ENCODE results near the gene TEX36. TPM values are rescaled to one million over a fixed set of nuclear protein-coding genes. Genes with fewer than 3 reads are reported as not detected.

Gene TEX36
- polyA plus RNA-seq, 1 of the 3 experiments (the other 2 are of a cell fraction), result not detected

- no peaks in the 10 kb centered on the region for H3K79me2 ChIP-seq (ENCODE audit: insufficient read depth)
- WGBS (ENCODE audit: low lambda C conversion rate), result 48% methylated on average over 5 of the region's 5 CpGs
- CTCF ChIA-PET, result no interaction called here
These were observed 1.6 kb upstream of the TEX36 start for GRCh38 chr10:125684581-125684980.

DNA sequence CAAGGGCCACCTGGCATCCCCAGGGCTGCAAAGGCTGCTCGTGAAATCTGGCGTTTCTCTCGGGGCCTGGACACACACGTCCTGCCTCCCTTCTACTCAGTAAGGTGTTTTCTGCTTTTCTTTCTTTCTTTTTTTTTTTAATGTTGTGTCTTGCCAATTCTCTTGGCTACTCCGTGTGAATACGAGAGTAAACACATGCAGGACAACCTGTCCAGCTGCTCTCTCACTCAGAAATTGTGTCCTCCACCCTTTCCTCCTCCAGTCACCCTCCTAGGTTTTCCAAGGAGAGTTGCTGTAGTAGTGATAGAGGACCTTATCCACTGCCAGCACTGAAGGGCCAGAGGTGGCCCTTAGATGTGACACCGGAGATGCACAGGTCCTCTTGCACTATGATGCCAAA, 858 bp upstream of the TEX36 start:
- H2AFZ ChIP-seq (ENCODE audit: low read depth), result no peak overlapping the region
- H3F3A ChIP-seq (replicated peaks; ENCODE audit: insufficient read depth), result no peaks in the 10 kb centered on the region
- no peaks in the 10 kb centered on the region for H4K20me1 ChIP-seq (ENCODE audit: insufficient read depth)
- H3K27me3 ChIP-seq (ENCODE audit: insufficient read depth), result no peaks in the 10 kb centered on the region
- no peaks in the 10 kb centered on the region for H3K36me3 ChIP-seq (replicated peaks in 1 of 2; ENCODE audit: control insufficient read depth in 1 of 2, insufficient read depth in 2 of 2, low read length in 1 of 2)
- H3K79me2 ChIP-seq (ENCODE audit: insufficient read depth), result no peaks in the 10 kb centered on the region
- WGBS (ENCODE audit: low lambda C conversion rate), result 28% methylated on average over 7 of the region's 7 CpGs
- H3K27ac ChIP-seq (ENCODE audit: low read depth in 2 of 2, low read length in 1 of 2), result no peak overlapping the region
- no peak overlapping the region for H3K9ac ChIP-seq
- ChIA-PET CTCF (no interaction called here), POLR2A (no interaction called here)
- no peaks in the 10 kb centered on the region for H3K9me2 ChIP-seq
- no peak overlapping the region for H3K4me3 ChIP-seq (ENCODE audit: low read depth in 2 of 2, low read length in 1 of 2)
- no peaks in the 10 kb centered on the region for H3K9me3 ChIP-seq
- no peak overlapping the region for H3K4me2 ChIP-seq
- TF ChIP-seq EP300 (IDR thresholded peaks at IDR 0.05; ENCODE audit: borderline replicate concordance in 1 of 2, low read depth in 1 of 2, low read length in 1 of 2) (no peak), RCOR1 (IDR thresholded peaks at IDR 0.05; ENCODE audit: low read length) (no peak), IRF3 (IDR thresholded peaks at IDR 0.05; ENCODE audit: low read depth, low read length) (no peak), MEF2A (IDR thresholded peaks at IDR 0.05; ENCODE audit: borderline replicate concordance, low read depth) (no peak), MAX (IDR thresholded peaks at IDR 0.05; ENCODE audit: low read depth) (no peak), MXI1 (IDR thresholded peaks at IDR 0.05; ENCODE audit: low read depth, low read length) (no peak), RFX5 (IDR thresholded peaks at IDR 0.05; ENCODE audit: low read length) (no peak), RXRA (IDR thresholded peaks at IDR 0.05; ENCODE audit: borderline replicate concordance, low read depth) (no peak), NFIC (IDR thresholded peaks at IDR 0.05; ENCODE audit: borderline replicate concordance) (no peak), YY1 (IDR thresholded peaks at IDR 0.05; ENCODE audit: low read depth) (no peak), FOXJ3 (CRISPR knock-in tag; IDR thresholded peaks at IDR 0.05) (no peak), TAF1 (IDR thresholded peaks at IDR 0.05; ENCODE audit: borderline replicate concordance, low read depth, low read length) (no peak), TEAD4 (IDR thresholded peaks at IDR 0.05; ENCODE audit: borderline replicate concordance, insufficient read depth) (no peak), USF2 (IDR thresholded peaks at IDR 0.05; ENCODE audit: borderline replicate concordance, low read depth, low read length) (no peak), TCF12 (IDR thresholded peaks at IDR 0.05) (no peak), POLR2AphosphoS5 (IDR thresholded peaks at IDR 0.05; ENCODE audit: low read depth, low read length) (no peak), NRF1 (IDR thresholded peaks at IDR 0.05; ENCODE audit: low read depth, low read length) (no peak)
- TF ChIP-seq, protein P1, sequence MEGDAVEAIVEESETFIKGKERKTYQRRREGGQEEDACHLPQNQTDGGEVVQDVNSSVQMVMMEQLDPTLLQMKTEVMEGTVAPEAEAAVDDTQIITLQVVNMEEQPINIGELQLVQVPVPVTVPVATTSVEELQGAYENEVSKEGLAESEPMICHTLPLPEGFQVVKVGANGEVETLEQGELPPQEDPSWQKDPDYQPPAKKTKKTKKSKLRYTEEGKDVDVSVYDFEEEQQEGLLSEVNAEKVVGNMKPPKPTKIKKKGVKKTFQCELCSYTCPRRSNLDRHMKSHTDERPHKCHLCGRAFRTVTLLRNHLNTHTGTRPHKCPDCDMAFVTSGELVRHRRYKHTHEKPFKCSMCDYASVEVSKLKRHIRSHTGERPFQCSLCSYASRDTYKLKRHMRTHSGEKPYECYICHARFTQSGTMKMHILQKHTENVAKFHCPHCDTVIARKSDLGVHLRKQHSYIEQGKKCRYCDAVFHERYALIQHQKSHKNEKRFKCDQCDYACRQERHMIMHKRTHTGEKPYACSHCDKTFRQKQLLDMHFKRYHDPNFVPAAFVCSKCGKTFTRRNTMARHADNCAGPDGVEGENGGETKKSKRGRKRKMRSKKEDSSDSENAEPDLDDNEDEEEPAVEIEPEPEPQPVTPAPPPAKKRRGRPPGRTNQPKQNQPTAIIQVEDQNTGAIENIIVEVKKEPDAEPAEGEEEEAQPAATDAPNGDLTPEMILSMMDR (IDR thresholded peaks at IDR 0.05), result no peak
- DNase-seq, result no peak
- no peaks in the 10 kb centered on the region; a peak in 1 of 4 replicates for H3K4me1 ChIP-seq (ENCODE audit: control insufficient read depth in 1 of 2, insufficient read depth in 2 of 2, low read depth in 1 of 2, low read length in 1 of 2)

More at GRCh38 chr10:125684581-125684980, 1.6 kb upstream of the TEX36 start:
- no peaks in the 10 kb centered on the region for H3F3A ChIP-seq (replicated peaks; ENCODE audit: insufficient read depth)
- H3K9me2 ChIP-seq, result no peaks in the 10 kb centered on the region
- H3K36me3 ChIP-seq (replicated peaks in 1 of 2; ENCODE audit: control insufficient read depth in 1 of 2, insufficient read depth in 2 of 2, low read length in 1 of 2), result no peaks in the 10 kb centered on the region
- H3K27me3 ChIP-seq (ENCODE audit: insufficient read depth), result no peaks in the 10 kb centered on the region
- H3K9me3 ChIP-seq, result no peaks in the 10 kb centered on the region
- no peaks in the 10 kb centered on the region; a peak in 1 of 4 replicates for H3K4me1 ChIP-seq (ENCODE audit: control insufficient read depth in 1 of 2, insufficient read depth in 2 of 2, low read depth in 1 of 2, low read length in 1 of 2)
- H3K4me3 ChIP-seq (ENCODE audit: low read depth in 2 of 2, low read length in 1 of 2), result no peak overlapping the region
- no peak overlapping the region for H2AFZ ChIP-seq (ENCODE audit: low read depth)
- no peak overlapping the region for H3K4me2 ChIP-seq
- TF ChIP-seq TAF1 (IDR thresholded peaks at IDR 0.05; ENCODE audit: borderline replicate concordance, low read depth, low read length) (no peak), PBX3 (IDR thresholded peaks at IDR 0.05) (no peak), CHD2 (IDR thresholded peaks at IDR 0.05; ENCODE audit: low read length, partially characterized antibody) (no peak), GATA2 (CRISPR knock-in tag; IDR thresholded peaks at IDR 0.05) (no peak), EP300 (IDR thresholded peaks at IDR 0.05; ENCODE audit: borderline replicate concordance in 1 of 2, low read depth in 1 of 2, low read length in 1 of 2) (no peak), RAD21 (IDR thresholded peaks at IDR 0.05; ENCODE audit: low read length) (no peak), POLR2AphosphoS5 (IDR thresholded peaks at IDR 0.05; ENCODE audit: low read depth, low read length) (no peak), YY1 (IDR thresholded peaks at IDR 0.05; ENCODE audit: low read depth) (no peak), MAX (IDR thresholded peaks at IDR 0.05; ENCODE audit: low read depth) (no peak)
- POLR2A ChIA-PET, result no interaction called here
- no peak overlapping the region for H3K9ac ChIP-seq
- no peak for DNase-seq
- no peak overlapping the region for H3K27ac ChIP-seq (ENCODE audit: low read depth in 2 of 2, low read length in 1 of 2)
- H4K20me1 ChIP-seq (ENCODE audit: insufficient read depth), result no peaks in the 10 kb centered on the region
